Measurements from ENCODE around the gene MAN2B2.

Gene MAN2B2

DNA sequence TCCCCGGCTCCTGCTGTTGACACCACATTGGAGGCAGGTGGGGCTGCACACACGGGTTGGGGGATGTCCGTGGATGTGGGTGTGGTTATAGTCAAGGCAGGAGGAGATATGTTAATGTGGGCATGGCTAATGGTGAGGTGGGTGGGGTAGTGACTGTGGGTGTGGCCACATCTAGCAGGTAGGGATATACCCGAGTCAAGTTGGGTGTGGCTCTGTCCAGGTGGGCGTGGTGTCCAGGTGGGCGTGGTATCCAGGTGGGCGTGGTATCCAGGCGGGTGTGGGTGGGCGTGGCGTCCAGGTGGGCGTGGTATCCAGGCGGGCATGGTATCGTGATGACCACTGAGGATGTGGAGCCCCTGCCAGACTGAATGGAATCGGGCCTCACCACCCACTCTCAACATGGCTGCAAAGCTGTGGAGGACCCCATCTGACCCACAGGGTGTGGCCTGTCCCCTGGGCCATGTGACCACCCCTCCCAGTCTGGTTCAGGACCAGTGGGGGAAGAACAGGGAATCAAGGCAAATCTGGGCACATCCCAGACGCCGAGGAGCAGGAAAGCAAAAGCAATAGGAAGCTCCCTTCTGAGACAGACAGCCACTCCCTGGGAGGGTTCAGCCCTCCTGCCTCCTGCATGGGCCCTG is 21.0 kb downstream of the MAN2B2 start:
- DNase-seq = no peak

DNA sequence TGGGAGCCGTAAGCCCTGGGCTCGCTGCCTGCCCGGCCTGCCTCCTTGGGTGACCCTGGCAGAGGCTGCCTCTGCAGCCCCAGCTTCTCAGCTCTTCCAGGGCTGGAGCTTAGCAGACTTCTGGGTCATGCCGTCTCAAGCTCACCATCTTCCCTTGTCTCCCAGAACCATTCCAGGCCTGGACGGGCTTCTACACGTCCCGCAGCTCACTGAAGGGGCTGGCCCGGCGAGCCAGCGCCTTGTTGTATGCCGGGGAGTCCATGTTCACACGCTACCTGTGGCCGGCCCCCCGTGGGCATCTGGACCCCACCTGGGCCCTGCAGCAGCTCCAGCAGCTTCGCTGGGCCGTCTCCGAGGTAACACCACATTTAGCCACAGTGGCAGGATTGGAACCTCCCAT is 22.0 kb downstream of the MAN2B2 start:
- no peak for DNase-seq

DNA sequence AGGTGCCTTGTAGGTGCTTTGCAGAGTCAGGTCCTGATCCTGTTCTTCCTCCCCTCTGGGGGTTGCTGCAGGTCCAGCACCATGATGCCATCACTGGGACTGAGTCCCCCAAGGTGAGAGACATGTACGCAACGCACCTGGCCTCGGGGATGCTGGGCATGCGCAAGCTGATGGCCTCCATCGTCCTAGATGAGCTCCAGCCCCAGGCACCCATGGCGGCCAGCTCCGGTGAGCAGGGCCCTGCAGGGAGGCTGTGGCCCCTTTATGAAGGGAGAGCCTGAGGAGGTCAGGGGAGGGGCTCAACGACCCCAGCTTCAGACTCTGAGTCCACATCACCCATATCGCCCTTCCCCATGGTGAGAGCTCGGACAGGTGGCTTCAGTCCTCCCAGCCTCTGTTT is 23.1 kb downstream of the MAN2B2 start:
- no peak for DNase-seq

DNA sequence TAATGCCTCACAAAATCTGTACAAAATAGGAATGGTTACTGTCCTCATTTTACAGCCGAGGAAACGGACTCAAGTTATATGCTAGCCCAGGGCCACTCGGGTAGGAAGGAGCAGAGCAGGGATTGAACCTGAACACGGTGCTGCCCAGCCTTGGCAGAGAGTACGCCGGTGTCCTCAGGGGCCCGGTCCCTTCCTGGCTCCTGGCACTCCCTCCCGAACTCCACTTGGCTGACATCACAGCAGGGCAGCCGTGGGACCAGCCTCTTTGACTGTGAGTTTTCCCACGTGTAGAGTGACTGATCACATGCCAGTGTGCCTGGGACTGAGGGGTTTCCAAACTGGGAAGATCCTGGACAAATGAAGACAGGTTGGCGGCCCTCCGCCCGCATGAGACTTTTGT is 23.7 kb downstream of the MAN2B2 start:
- no peak for DNase-seq

DNA sequence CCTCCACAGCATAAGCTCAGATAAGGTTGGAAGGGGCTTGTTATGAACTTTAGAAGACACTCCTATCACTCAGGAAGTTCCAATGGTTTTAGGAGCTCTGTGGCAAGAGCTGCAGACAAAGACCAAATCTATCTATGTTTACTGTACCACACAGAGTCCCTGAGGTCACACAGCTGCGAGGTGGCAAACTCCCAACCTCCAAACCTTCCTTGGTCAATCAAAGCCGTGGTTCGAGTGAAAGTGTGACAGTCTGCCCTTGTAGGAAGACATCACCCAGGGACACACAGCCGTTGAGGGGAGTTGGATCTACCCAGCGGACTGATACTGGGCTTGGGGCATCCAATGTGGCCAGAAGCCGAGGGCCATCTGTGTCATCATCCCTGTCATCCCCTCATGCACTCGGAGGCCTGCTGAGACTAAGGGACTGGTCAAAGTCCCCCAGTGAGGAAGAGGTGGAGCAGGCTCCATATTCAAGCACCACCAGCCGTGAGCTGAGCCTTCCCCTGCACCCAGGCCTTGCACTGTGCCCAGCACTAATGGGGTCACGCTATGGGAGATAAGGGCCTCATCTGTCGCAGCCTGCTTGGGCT is 26.8 kb downstream of the MAN2B2 start:
- DNase-seq = no peak

DNA sequence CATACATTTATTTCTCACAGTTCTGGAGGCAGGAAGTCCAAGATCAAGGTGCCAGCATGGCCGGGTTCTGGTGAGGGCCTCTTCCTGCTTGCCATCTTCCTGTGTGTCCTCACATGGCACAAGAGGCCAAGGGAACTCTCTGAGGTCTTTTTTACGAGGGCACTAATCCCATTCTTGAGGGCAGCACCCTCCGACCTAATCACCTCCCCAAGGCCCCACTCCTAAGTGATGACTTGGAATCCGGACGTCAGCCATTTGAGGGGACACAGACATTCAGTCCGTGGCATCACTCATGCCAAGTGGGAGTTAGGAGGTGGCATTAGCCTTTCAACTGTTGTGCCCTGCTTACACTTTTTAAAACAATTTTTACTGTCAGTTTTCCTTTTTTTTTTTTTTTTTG is 27.3 kb downstream of the MAN2B2 start:
- DNase-seq = no peak

DNA sequence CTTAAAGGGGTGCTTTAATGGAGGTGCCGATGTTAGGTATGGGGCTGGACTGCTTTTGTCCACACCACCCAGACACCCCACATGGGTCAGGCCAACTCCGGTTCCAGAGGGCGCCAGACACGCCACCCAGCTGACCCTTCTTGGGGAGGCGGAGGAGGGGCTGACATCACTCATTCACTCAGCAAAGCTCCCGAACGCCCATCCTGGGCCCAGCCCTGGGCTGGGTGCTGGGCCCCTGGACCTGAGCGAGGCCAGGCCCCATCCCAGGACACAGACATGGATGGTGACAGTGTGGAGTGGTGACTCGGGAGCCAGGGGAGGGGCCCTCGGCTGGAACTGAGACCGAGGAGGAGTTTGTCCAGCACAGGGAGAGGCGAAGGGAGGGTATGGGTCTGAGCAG is 28.1 kb downstream of the MAN2B2 start:
- DNase-seq = no peak

DNA sequence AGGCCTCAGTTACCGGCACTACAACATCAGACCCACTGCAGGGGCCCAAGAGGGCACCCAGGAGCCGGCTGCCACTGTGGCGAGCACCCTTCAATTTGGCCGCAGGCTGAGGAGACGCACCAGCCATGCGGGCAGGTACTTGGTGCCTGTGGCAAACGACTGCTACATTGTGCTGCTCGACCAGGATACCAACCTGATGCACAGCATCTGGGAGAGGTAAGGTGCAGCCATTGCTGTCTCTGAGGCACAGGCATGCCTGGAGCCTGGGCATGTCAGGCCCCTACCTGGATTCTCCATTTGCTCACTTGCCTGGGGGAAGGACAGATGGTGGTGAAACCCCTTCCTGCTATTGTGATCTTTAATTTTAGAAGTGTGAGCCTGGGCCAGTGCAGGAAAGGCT is 30.1 kb downstream of the MAN2B2 start:
- DNase-seq = no peak

DNA sequence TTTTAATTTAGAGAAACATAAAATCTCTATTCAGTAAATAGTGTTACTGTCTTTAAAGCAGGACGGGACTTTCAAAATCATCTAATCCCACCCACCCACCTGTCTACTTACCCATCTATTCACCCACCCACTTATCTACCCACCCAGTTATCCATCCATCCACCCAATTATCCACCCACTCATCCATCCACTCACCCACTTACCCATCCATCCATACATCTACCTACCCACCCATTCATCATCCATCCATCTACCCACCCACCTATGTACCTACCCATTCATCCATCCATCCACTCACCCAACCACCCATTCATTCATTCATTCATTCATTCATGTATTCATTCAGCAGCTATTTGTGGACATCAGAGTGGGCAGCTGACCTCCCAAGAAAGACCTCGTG is 30.6 kb downstream of the MAN2B2 start:
- no peak for DNase-seq

DNA sequence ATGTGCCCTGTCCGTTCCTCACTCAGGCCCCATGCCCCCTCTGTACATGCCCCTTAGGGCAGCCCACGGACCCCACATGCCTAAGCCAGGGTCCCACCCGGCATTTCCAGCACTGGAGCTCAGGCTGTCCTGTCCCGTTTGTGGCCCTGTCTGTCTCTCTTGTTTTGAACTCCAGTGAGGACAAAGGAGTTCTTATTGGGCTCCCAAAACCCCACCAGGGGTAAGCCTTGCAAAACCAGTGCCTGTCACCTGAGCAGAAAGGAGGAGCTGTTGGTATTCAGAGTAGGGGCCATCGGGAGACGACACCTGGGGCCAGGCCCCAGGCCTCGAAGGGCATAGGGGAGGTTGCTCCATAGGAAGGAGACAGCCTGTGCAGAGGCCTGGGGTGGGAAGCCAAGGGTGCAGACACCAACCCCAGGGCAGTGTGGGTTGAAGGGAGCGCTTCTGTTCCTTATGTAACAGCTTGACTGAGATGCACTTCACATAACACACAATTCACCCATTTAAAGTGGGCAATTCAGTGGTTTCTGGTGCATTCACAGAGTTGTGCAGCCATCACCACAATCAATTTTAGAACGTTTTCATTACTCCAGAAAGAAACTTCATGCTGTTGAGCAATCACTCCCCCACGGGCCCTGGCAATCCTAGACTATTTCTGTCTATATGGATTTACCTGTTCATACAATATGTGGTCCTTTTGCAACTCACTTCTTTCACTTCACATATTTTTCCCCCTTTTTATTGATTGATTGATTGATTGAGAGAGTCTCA is 31.7 kb downstream of the MAN2B2 start:
- DNase-seq = no peak

DNA sequence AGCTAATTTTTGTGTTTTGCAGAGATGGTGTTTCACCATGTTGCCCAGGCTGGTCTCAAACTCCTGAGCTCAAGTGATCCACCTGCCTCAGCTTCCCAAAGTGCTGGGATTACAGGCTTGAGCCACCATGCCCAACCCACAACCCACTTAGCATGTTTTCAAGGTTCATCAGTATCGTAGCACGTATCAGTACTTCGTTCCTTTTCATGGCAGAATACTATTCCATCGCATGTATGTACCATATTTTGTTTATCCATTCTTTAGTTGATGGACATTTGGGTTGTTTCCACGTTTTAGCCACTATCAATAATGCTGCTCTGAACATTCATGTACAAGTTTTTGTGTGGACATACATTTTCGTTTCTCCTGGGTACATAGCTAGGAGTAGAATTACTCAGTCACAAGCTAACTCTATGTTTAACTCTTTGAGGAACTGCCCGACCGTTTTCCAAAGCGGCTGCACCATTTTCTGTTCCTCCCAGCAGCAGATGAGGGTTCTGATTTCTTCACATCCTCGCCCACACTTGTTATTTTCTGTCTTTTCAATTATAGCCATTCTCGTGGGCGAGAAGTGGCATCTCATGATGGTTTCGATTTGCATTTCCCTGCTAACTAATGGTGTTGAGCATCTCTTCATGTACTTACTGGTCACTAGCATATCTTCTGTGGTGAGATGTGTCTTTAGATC is 32.5 kb downstream of the MAN2B2 start:
- no peak for DNase-seq

DNA sequence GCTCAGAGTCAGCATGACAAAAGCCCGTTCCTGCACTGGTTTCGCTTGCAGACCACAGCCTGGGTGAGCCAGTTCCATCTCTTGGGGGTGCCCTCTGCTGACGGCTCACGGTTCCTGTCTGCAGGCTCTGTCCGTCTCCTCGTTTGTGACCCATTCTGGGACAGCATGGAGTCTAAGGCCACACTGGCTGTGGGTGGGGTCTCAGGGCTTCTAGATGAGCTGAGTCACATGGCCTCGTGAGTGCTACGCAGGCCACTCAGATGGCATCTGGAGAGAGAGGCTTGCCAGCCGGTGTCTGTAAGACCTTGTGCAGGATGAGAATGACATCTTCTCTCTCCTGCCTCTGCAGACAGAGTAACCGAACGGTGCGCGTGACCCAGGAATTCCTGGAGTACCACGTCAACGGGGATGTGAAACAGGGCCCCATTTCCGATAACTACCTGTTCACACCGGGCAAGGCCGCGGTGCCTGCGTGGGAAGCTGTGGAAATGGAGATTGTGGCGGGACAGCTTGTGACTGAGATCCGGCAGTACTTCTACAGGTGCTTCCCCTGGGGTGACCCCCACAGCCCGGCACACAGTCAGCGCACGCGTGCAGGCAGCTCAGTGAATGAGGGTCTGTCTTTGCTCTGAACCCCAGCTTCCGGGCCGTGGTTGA is 33.9 kb downstream of the MAN2B2 start:
- DNase-seq = no peak

DNA sequence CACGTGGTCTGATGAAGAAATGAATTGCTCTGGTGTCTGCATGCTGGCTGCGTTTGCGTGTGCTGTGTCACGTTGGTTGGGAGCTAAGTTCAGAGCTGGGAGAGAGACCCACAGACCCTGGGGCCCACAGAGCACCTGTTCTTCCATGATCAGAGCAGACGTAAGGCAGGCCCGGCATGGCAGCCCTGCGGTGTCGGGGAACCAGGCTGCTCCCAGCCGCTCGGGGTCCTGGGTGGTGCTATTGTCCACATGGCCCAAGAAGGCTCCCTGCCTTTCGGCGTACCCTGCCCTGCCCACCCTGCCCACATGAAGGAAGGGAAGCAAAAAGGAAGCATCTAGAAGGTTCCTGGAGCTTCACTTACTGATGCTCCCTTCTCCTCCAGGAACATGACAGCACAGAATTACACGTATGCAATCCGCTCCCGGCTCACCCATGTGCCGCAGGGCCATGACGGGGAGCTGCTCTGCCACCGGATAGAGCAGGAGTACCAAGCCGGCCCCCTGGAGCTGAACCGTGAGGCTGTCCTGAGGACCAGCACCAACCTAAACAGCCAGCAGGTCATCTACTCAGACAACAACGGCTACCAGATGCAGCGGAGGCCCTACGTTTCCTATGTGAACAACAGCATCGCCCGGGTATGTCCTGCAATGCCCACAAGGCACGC is 34.6 kb downstream of the MAN2B2 start:
- DNase-seq = no peak

DNA sequence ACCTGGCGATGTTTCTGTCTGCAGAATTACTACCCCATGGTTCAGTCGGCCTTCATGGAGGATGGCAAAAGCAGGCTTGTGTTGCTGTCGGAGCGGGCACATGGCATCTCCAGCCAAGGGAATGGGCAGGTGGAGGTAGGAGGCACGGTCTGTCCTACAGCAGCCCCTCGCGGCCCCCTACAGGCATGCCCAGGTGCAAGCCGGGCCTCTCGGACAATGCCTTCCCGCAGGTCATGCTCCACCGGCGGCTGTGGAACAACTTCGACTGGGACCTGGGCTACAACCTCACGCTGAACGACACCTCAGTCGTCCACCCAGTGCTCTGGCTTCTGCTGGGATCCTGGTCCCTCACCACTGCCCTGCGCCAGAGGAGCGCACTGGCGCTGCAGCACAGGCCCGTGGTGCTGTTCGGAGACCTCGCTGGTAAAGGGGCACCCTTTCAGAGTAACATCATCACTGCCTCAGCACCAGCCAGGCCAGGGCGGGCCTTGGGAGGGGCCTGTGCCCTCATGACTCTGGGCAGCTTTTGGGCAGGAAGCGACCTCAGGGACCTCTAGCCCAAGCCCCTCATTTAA is 36.0 kb downstream of the MAN2B2 start:
- no peak for DNase-seq

DNA sequence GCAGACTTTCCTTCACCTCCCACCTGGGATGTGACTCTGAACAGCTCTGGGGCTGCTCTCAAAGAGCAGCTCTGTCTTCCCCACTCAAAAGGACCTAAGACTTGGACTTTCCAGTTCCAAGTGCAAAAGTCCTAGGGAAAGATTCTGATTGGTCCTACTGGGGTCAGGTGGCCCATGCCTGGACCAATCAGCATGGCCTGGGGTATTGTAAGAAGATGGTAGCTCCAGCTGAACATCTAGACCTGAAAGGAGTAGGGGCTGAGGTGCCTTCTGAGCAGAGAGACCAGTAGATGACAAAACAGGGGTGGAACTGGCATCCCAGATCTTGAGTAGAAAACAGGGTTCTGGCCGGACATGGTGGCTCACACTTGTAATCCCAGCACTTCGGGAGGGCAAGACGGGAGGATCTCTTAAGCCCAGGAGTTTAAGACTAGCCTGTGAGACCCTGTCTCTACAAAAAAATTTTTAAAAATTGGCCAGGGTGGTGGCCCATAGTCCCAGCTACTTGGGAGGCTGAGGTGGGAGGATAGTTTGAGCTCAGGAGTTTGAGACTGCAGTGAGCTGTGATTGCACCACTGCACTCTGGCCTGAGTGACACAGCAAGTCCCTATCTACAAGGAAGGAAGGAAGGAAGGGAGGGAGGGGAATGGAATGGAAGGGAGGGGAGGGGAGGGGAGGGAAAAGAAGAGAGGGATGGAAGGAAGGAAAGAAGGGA is 38.1 kb downstream of the MAN2B2 start:
- DNase-seq = no peak

DNA sequence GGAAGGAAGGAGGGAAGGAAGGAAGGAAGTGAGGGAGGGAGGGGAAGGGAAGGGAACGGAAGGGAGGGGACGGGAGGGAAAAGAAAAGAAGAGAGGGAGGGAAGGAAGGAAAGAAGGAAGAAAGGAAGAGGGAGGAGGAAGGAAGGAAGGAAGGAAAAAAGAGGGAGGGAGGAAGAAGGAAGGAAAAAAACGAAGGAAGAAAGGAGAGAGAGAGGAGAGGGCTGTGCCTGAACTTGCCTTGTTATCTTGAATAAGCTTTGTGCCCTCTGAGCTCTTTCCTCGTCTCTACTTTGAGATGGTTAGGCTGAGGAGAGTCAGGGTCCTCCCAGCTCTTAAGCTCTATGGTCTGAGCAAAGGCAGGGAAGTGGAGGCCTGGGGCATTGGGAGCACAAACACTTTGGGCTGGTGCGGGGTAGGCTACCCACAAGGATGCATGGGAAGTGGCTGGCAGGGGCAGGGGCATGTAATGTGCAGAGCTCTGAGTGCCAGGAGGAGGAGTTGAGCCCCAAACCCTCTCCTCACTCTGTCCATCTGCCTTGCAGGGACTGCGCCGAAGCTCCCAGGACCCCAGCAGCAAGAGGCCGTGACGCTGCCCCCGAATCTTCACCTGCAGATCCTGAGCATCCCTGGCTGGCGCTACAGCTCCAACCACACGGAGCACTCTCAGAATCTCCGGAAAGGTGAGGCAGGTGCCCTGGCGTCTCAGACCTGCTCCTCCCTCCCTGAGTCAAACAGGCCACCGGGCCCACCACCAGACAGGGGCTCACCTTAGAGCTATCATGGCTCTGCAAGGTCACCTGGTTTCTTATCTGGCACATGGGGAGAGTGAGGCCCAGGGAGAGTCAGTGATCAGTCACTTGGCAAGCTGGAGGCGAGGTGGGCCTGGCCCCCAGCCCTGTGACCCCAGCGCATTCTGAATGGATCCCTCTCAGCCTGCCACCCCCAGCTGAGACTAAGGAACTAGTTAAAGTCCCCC is 39.0 kb downstream of the MAN2B2 start:
- no peak for DNase-seq

DNA sequence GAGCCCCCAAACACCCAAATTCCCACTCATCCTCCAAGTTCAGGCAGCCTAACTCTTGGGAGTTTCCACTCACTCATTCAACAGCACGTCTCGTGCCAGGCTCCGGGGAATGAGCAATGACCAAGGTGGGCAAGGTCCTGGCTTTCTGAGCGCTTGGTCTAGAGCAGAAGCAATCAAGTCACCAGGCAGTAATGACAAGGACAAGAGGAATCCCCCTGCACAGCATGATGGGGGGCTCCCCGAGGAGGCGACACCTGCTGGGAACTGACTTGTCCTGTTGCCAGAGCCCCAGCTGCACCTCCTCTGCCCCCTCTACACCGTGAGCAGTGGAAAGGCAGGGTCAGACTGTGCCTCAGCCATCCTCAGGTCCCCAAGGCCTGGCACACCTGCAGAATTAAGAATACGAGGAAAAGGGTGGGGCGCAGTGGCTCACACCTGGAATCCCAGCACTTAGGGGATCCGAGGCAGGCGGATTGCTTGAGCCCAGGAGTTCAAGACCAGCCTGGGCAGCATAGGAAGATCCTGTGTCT is 39.8 kb downstream of the MAN2B2 start:
- no peak for DNase-seq

DNA sequence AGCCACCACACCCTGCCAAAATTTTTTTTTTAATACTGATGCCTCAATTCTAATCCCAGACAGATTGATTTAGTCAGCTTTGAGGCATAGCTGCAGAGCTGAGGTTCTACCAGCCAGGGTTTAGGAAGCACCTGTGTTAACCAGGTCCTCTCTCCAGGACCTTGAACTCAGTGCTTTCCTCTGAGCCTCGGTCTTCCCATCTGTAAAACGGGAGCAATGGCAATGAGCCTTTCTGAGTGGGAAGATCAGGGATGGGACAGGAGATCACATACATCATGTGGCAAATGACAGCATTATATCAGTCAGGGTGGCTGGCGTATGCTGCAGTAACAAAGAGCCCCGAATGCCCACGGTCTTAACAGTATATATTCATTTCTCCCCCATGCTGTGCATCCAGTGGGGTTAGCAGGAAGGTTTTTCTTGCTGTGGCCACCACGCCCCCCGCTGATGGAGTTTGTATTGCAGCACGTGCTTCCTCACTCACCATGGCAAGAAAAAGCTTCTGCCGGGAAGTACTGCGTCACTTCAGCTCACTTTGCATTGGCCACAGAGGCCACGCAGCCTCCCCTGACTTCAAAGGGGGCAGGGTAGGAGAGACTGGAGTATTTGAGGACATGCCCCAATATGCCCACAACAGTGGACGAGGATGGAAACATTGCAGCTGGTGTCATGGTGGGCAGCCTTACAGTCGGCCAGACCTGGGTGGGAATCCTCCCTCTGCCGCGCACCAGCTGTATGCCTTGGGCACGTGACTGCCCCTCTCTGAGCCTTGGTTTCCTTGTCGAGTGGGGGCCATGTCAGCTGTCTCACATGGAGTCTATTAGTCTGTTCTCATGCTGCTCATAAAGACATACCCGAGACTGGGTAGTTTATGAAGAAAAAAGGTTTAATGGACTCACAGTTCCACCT is 41.4 kb downstream of the MAN2B2 start:
- DNase-seq = no peak

DNA sequence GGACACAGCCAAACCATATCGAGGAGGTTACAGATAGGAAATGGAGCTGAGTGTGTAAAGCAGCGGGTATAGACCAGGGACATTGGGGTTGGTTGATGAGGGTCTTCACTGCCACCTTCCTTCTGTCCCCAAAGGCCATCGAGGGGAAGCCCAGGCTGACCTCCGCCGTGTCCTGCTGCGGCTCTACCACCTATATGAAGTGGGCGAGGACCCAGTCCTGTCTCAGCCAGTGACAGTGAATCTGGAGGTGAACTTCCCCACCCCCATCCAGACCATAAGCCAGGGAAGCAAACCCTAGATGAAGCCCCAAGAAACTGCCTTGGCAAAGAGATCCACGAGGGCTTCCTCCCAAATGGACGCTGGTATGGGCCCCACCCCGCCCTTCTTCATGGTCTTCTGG is 42.3 kb downstream of the MAN2B2 start:
- DNase-seq = no peak

Measured in SHP77 (cell line).